Thoracic aorta (tissue), 2 donors: ENCODE data around the gene ABCA1. TPM values are rescaled to one million over a fixed set of nuclear protein-coding genes. Genes with fewer than 3 reads are reported as not detected.

ENCODE experiments used
- ATAC-seq: fragments of 150-250 bp; one replicate; pipeline ENCODE4 v1.8.0; 2017; ENCODE audit warnings: low read depth; ENCODE audit not compliant: insufficient number of reproducible peaks, low FRiP score
- DNase-seq: peaks from one replicate; pipeline ENCODE4 v3.0.0-alpha.2; 2020; ENCODE audit warnings: low spot score
- H3K27ac ChIP-seq, 2 donors: fragments of 200-600 bp; sonication (generic); 1 replicate in 1 of 2; 2 replicates in 1 of 2; pipeline ENCODE4 v1.5.1; 2016; ENCODE audit warnings: mild to moderate bottlenecking in 2 of 2, moderate library complexity in 2 of 2
- H3K27me3 ChIP-seq: fragments of 200-600 bp; sonication (generic); replicated peaks from 2 replicates; pipeline ENCODE4 v1.6.0; 2016; ENCODE audit warnings: mild to moderate bottlenecking; ENCODE audit not compliant: insufficient read depth
- H3K36me3 ChIP-seq: fragments of 200-600 bp; sonication (generic); one replicate; pipeline ENCODE4 v1.5.1; 2016
- H3K4me1 ChIP-seq, 2 donors: fragments of 200-600 bp; sonication (generic); 1 replicate in 1 of 2; 2 replicates in 1 of 2; pipeline versions ENCODE4 v1.5.1 to v1.6.0; 2016; ENCODE audit warnings: low read depth in 2 of 2, mild to moderate bottlenecking in 1 of 2; ENCODE audit not compliant: control insufficient read depth in 1 of 2
- H3K4me3 ChIP-seq: fragments of 200-600 bp; sonication (generic); 2 replicates; pipeline ENCODE4 v1.5.1; 2016; ENCODE audit warnings: mild to moderate bottlenecking
- H3K9me3 ChIP-seq: fragments of 200-600 bp; sonication (generic); 2 replicates; pipeline ENCODE4 v1.5.1; 2016
- total RNA-seq, 2 donors: library from RNA; depleted of rRNA; stranded (reverse); fragments of >200 nt; gene quantifications; one replicate each; pipeline versions ENCODE4 v1.1.0 to v1.2.3, GENCODE V29; 2016
- TF ChIP-seq, protein P1 (sequence below): fragments of 200-600 bp; sonication (generic); IDR thresholded peaks from one replicate; pipeline ENCODE4 v1.5.1; 2019; ENCODE audit warnings: antibody characterized with exemption

The ABCA1 gene
- total RNA-seq, 2 donors from 2014 or later: 48.1 to 79.7 TPM

- Histone ChIP-seq H3K4me3 (no peak overlapping the region), H3K4me1 (peaks cover 3 to 4% of the 10 kb centered on the region in 2 donors), H3K9me3 (no peaks in the 10 kb centered on the region), H3K36me3 (no peaks in the 10 kb centered on the region), H3K27me3 (no peaks in the 10 kb centered on the region), H3K27ac (no peak overlapping the region)
- TF ChIP-seq, protein P1, sequence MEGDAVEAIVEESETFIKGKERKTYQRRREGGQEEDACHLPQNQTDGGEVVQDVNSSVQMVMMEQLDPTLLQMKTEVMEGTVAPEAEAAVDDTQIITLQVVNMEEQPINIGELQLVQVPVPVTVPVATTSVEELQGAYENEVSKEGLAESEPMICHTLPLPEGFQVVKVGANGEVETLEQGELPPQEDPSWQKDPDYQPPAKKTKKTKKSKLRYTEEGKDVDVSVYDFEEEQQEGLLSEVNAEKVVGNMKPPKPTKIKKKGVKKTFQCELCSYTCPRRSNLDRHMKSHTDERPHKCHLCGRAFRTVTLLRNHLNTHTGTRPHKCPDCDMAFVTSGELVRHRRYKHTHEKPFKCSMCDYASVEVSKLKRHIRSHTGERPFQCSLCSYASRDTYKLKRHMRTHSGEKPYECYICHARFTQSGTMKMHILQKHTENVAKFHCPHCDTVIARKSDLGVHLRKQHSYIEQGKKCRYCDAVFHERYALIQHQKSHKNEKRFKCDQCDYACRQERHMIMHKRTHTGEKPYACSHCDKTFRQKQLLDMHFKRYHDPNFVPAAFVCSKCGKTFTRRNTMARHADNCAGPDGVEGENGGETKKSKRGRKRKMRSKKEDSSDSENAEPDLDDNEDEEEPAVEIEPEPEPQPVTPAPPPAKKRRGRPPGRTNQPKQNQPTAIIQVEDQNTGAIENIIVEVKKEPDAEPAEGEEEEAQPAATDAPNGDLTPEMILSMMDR: peak; percentile 62
- ATAC-seq: no peak
- DNase-seq: no peak
Measured at GRCh38 chr9:104743376-104743985, 184.5 kb downstream of the ABCA1 start.

- no peak for DNase-seq
- TF ChIP-seq, protein P1: no peak
- Histone ChIP-seq H3K4me3 (no peak overlapping the region), H3K27ac (no peak overlapping the region), H3K4me1 (no peaks in the 10 kb centered on the region), H3K27me3 (no peaks in the 10 kb centered on the region), H3K9me3 (no peaks in the 10 kb centered on the region), H3K36me3 (no peaks in the 10 kb centered on the region)
- ATAC-seq: no peak
Measured at GRCh38 chr9:104740621-104741020, 187.3 kb downstream of the ABCA1 start.

DNA sequence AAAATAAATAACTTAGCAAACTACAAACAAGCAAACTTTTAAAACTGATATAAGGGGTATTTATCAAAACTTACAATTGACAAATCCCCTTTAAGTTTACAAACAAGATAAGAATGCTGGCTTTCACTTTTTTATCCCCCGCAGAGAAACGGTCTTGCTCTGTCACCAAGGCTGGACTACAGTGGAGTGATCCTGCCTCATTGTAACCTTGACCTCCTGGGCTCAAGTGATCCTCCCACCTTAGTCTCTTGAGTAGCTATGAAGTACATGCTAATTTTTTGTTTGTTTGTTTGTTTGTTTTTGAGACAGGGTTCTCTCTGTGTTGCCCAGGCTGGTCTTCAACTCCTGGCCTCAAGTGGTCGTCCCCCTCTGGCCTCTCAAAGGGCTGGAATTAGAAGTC is 189.5 kb downstream of the ABCA1 start:
- Histone ChIP-seq H3K4me3 (no peak overlapping the region), H3K4me1 (no peaks in the 10 kb centered on the region), H3K27ac (no peak overlapping the region), H3K9me3 (no peaks in the 10 kb centered on the region), H3K27me3 (no peaks in the 10 kb centered on the region), H3K36me3 (no peaks in the 10 kb centered on the region)
- ATAC-seq (no peak), DNase-seq (no peak)
- TF ChIP-seq, protein P1: no peak

Other genes with a start within 250 kb of the ABCA1 start
- not detected for gene OR13D1, start 233.6 kb downstream of the ABCA1 start, total RNA-seq
- gene NIPSNAP3A, start 180.5 kb downstream of the ABCA1 start, total RNA-seq: 10 to 100 TPM; 19.2 to 42.6 TPM
- gene NIPSNAP3B, start 164.0 kb downstream of the ABCA1 start, total RNA-seq: 1 to 10 TPM; 6.4 to 7.7 TPM